H1 (cell line): ENCODE results near the gene RGS9. TPM values are rescaled to one million over a fixed set of nuclear protein-coding genes. Genes with fewer than 3 reads are reported as not detected.

Source experiments
- KDM1A ChIP-seq: fragments of 200-600, 300-600 bp; sonication (generic); IDR thresholded peaks from 2 replicates; pipeline ENCODE4 v1.7.1; 2016; ENCODE audit warnings: mild to moderate bottlenecking, low read length, borderline replicate concordance
- SIX5 ChIP-seq: IDR thresholded peaks from 2 replicates; pipeline ENCODE4 v1.6.1; 2011; ENCODE audit warnings: mild to moderate bottlenecking, low read depth, low read length
- polyA plus RNA-seq, 7 experiments: library from polyadenylated mRNA; depleted of rRNA in 3 of 7; stranded (reverse) in 5 of 7; unstranded in 2 of 7; fragments of >200 nt in 5 of 7; fragments of 200-250 nt in 2 of 7; gene quantifications; 1 replicate in 5 of 7; 2 replicates in 1 of 7; 4 replicates in 1 of 7; pipeline versions ENCODE4 v1.2.1 to v1.2.3, GENCODE V29; 2011 to 2013; ENCODE audit warnings: missing spikeins in 2 of 7, mixed read lengths in 2 of 7
- total RNA-seq: library from RNA; stranded (reverse); fragmentation: NEBNext Ultra II Directional; extraction: Animal tissue kit (Norgen Biotek cat#: 25700); gene quantifications from 2 replicates; pipeline ENCODE4 v1.2.1, GENCODE V29; 2021

RGS9 gene
- total and polyA plus RNA-seq, 2 of the 8 experiments (the other 6 are each of a cell fraction or from before 2014, with no cell fraction given) = 8.9 to 20.5 TPM

DNA sequence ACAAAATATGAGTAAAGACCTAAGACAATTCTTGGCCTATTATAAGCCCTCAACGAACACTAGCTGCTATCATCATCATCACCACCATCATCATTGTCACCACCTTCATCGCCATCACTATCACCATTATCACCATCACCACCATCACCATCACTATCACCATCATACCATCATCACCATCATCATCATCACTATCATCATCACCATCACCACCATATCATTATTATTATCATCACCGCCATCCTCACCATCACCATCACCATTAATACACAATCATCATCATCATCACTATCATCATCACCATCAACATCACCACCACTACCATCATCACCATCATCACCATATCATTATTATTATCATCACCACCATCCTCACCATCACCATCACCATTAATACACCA lies 82.5 kb downstream of the RGS9 start (continued):
- TF ChIP-seq SIX5 (no peak), KDM1A (no peak)
- TF ChIP-seq, all 59 proteins: peak for 0
